ENCODE results near the gene ANKS3. TPM values are rescaled to one million over a fixed set of nuclear protein-coding genes. Genes with fewer than 3 reads are reported as not detected.
A peak's percentile ranks its signal among the peaks of the same experiment; 100 is the strongest.
"Not testable (repeated sequence)": the region's sequence is repeated elsewhere in the genome, so short reads cannot be mapped to it uniquely, and the experiment has no call there.

Gene ANKS3
- polyA plus RNA-seq, 2 donors = 9.3 to 26.8 TPM

DNA sequence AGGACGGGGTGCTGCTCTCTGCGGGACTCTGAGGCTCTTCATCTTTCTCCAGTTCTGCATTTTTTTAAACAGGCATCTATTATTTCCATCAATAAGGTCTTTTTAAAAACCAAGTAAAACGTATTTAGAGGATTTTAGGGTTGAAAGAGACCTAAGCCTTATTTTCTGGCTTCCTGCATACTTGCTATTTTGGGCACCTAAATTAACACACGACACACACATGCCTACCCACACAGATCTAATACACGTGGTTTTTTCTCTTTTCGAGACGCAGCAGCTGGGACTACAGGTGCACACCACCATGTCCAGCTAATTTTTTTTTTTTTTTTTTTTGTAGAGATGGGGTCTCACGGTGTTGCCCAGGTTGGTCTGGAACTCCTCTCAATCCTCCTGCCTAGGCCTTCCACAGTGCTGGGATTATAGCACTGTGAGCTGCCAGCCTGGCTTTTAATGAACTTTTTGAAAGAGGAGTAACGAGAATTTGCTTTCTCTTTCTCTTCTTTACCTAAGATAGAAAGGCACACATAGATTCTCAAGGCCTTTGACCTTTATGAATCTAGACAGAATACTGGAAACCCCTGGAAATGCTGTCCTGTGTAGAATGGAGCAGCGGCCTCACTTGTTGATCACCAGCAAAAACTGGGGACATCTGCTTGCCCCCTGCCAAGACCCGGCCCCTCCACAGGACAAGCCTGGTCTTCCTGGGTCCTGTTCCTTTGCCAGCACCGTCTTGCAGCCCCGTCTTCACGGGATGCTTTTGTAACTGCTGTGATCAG is 14.0 kb upstream of the ANKS3 start:
- Histone ChIP-seq H3K27ac (ENCODE audit: low read depth in 2 of 2, low read length in 1 of 2) (no peak overlapping the region), H3K36me3 (ENCODE audit: control insufficient read depth in 2 of 2, insufficient read depth in 2 of 2, low read length in 1 of 2) (peaks cover 6 to 23% of the 10 kb centered on the region in 2 donors), H3K4me3 (ENCODE audit: low read depth in 1 of 2, low read length in 2 of 2) (no peak overlapping the region), H3K27me3 (ENCODE audit: control insufficient read depth in 1 of 2, insufficient read depth in 2 of 2, low read length in 2 of 2) (no peaks in the 10 kb centered on the region), H3K9me3 (ENCODE audit: control insufficient read depth in 2 of 2, insufficient read depth in 1 of 2, low read depth in 1 of 2, low read length in 1 of 2) (no peaks in the 10 kb centered on the region), H3K4me1 (ENCODE audit: control insufficient read depth in 2 of 2, insufficient read depth in 2 of 2, low read length in 1 of 2) (peaks cover 0 to 7% of the 10 kb centered on the region in 2 donors)
- WGBS, 2 donors = 69 to 71% methylated on average over 14 of the region's 14 CpGs

GRCh38 chr16:4746991-4747574 is 13.0 kb upstream of the ANKS3 start:
- 47 to 55% methylated on average over 15 of the region's 15 CpGs for WGBS, 2 donors
- no peak overlapping the region for H3K27ac ChIP-seq (ENCODE audit: low read depth in 2 of 2, low read length in 1 of 2)
- H3K9me3 ChIP-seq (ENCODE audit: control insufficient read depth in 2 of 2, insufficient read depth in 1 of 2, low read depth in 1 of 2, low read length in 1 of 2) = no peaks in the 10 kb centered on the region
- H3K36me3 ChIP-seq (ENCODE audit: control insufficient read depth in 2 of 2, insufficient read depth in 2 of 2, low read length in 1 of 2) = peaks cover 6 to 13% of the 10 kb centered on the region in 2 donors
- peaks cover 0 to 7% of the 10 kb centered on the region in 2 donors for H3K4me1 ChIP-seq (ENCODE audit: control insufficient read depth in 2 of 2, insufficient read depth in 2 of 2, low read length in 1 of 2)
- no peaks in the 10 kb centered on the region for H3K27me3 ChIP-seq (ENCODE audit: control insufficient read depth in 1 of 2, insufficient read depth in 2 of 2, low read length in 2 of 2)
- H3K4me3 ChIP-seq (ENCODE audit: low read depth in 1 of 2, low read length in 2 of 2) = no peak overlapping the region

DNA sequence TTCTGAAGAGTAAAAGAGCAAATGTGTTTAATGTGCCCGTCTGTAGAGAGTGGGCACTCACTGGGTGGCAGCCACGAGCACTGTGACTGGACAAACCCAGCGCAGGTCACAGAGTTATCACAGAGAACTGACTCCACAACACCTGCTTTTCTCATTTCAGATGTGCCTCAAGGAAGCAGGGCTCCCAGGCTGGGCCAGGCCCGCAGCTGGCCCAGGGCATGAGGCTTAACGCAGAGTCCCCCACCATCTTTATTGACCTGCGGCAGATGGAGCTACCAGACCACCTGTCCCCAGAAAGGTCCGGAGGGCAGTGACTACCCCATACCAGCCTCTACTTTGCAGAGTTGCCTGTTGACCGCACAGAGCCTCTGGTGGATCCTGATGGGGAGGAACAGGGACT is 12.1 kb upstream of the ANKS3 start:
- WGBS, 2 donors = 87% methylated on average over 8 of the region's 8 CpGs
- Histone ChIP-seq H3K9me3 (ENCODE audit: control insufficient read depth in 2 of 2, insufficient read depth in 1 of 2, low read depth in 1 of 2, low read length in 1 of 2) (no peaks in the 10 kb centered on the region), H3K36me3 (ENCODE audit: control insufficient read depth in 2 of 2, insufficient read depth in 2 of 2, low read length in 1 of 2) (peaks cover 3 to 5% of the 10 kb centered on the region in 2 donors), H3K27ac (ENCODE audit: low read depth in 2 of 2, low read length in 1 of 2) (no peak overlapping the region), H3K27me3 (ENCODE audit: control insufficient read depth in 1 of 2, insufficient read depth in 2 of 2, low read length in 2 of 2) (no peaks in the 10 kb centered on the region), H3K4me3 (ENCODE audit: low read depth in 1 of 2, low read length in 2 of 2) (no peak overlapping the region), H3K4me1 (ENCODE audit: control insufficient read depth in 2 of 2, insufficient read depth in 2 of 2, low read length in 1 of 2) (peaks cover 0 to 7% of the 10 kb centered on the region in 2 donors)

- H3K9me3 ChIP-seq (ENCODE audit: control insufficient read depth in 2 of 2, insufficient read depth in 1 of 2, low read depth in 1 of 2, low read length in 1 of 2) = no peaks in the 10 kb centered on the region
- no peak overlapping the region for H3K27ac ChIP-seq (ENCODE audit: low read depth in 2 of 2, low read length in 1 of 2)
- peaks cover 0 to 7% of the 10 kb centered on the region in 2 donors for H3K4me1 ChIP-seq (ENCODE audit: control insufficient read depth in 2 of 2, insufficient read depth in 2 of 2, low read length in 1 of 2)
- no peaks in the 10 kb centered on the region for H3K36me3 ChIP-seq (ENCODE audit: control insufficient read depth in 2 of 2, insufficient read depth in 2 of 2, low read length in 1 of 2)
- no peak overlapping the region for H3K4me3 ChIP-seq (ENCODE audit: low read depth in 1 of 2, low read length in 2 of 2)
- 80 to 83% methylated on average over 3 of the region's 3 CpGs for WGBS, 2 donors
- no peaks in the 10 kb centered on the region for H3K27me3 ChIP-seq (ENCODE audit: control insufficient read depth in 1 of 2, insufficient read depth in 2 of 2, low read length in 2 of 2)
Observed at GRCh38 chr16:4745274-4745569, 11.2 kb upstream of the ANKS3 start.

DNA sequence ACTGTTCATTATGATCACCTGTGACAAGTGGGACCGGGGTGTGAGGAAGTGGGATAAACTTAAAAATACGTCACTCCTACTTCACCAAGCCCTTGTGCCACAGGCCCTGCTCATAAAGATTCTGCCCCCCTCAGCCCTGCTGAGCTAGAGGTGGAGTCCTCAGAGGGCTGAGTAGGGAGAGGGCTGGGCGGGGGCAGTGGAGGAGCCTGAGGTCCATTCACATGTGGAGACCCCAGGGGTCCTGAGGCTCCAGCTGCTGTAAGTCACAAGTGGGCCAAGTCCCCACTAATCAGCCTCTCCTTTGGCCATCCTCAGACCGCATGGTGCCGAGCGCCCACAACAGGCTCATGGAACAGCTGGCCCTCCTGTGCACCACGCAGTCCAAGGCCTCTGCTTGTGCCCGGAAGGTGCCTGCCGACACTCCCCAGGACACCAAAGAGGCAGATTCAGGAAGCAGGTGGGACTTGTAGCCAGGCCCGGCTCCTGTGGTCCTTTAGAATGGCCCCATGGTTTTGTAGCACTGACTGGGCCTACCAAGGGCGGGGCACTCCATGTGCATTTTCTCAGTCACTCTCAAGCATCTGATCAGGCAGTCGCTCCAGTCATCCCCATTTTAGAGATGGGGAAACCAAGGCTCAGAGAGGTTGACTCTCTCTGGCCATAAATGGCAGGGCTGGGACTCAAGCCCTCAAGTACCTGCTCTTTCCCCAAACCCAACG is 10.6 kb upstream of the ANKS3 start:
- Histone ChIP-seq H3K27me3 (ENCODE audit: control insufficient read depth in 1 of 2, insufficient read depth in 2 of 2, low read length in 2 of 2) (no peaks in the 10 kb centered on the region), H3K27ac (ENCODE audit: low read depth in 2 of 2, low read length in 1 of 2) (no peak overlapping the region), H3K9me3 (ENCODE audit: control insufficient read depth in 2 of 2, insufficient read depth in 1 of 2, low read depth in 1 of 2, low read length in 1 of 2) (no peaks in the 10 kb centered on the region), H3K4me1 (ENCODE audit: control insufficient read depth in 2 of 2, insufficient read depth in 2 of 2, low read length in 1 of 2) (peaks cover 0 to 7% of the 10 kb centered on the region in 2 donors), H3K4me3 (ENCODE audit: low read depth in 1 of 2, low read length in 2 of 2) (no peak overlapping the region), H3K36me3 (ENCODE audit: control insufficient read depth in 2 of 2, insufficient read depth in 2 of 2, low read length in 1 of 2) (no peaks in the 10 kb centered on the region)
- 74 to 77% methylated on average over 13 of the region's 13 CpGs for WGBS, 2 donors

DNA sequence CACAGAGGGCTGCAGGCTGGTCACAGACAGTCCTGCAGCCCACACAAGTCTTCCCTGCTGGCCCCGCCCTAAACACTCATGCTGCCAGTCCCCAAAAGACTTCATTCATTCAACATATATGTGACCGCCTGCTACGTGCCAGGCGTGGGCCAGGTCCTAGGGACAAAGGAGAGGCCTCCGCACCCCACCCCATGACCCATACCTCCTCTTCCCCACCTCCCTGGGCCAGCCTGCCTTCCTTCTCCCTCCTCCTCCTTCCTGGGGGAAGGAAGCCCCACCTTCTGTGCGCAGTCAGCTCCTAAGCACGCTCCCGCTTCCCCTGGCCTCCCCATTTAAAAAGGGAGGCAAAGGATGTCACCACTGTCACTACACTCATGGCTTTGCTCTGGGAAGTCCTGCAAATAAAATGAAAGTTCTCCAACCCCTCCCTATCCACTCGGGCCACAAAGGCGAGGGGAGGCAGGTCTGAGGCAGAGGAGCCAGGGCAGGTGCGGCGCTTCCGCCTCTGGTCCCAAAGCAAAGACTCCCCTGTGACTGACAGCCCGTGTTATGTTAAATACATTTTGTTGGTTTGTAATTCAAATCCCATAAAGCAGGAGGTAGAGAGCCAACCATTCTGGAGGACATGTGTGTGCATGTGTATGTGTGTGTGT is 9.3 kb upstream of the ANKS3 start:
- Histone ChIP-seq H3K36me3 (ENCODE audit: control insufficient read depth in 2 of 2, insufficient read depth in 2 of 2, low read length in 1 of 2) (no peaks in the 10 kb centered on the region), H3K27ac (ENCODE audit: low read depth in 2 of 2, low read length in 1 of 2) (peak overlapping the region; percentile 25 to 67), H3K4me3 (ENCODE audit: low read depth in 1 of 2, low read length in 2 of 2) (peak overlapping the region; percentile 2 to 31), H3K9me3 (ENCODE audit: control insufficient read depth in 2 of 2, insufficient read depth in 1 of 2, low read depth in 1 of 2, low read length in 1 of 2) (no peaks in the 10 kb centered on the region), H3K27me3 (ENCODE audit: control insufficient read depth in 1 of 2, insufficient read depth in 2 of 2, low read length in 2 of 2) (no peaks in the 10 kb centered on the region), H3K4me1 (ENCODE audit: control insufficient read depth in 2 of 2, insufficient read depth in 2 of 2, low read length in 1 of 2) (peaks cover 0 to 7% of the 10 kb centered on the region in 2 donors)
- 28 to 29% methylated on average over 14 of the region's 14 CpGs for WGBS, 2 donors

DNA sequence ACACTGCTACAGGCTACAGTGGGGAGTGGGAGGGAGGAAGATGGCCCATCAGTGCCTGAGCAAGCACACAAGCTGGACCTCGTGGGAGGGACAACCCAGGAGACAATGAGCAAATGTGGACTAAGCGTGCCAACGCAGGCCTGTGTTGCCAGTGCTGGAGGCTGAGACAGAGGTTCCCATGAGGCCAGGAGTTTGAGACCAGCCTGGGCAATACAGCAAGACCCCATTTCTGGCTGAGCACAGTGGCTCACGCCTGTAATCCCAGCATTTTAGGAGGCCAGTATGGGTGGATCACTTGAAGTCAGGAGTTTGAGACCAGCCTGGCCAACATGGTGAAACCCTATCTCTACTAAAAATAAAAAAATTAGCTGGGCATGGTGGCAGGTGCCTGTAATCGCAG is 4.3 kb upstream of the ANKS3 start:
- not testable (repeated sequence) for H3K36me3 ChIP-seq (ENCODE audit: control insufficient read depth in 2 of 2, insufficient read depth in 2 of 2, low read length in 1 of 2); H3K27ac ChIP-seq (ENCODE audit: low read depth in 2 of 2, low read length in 1 of 2); H3K9me3 ChIP-seq (ENCODE audit: control insufficient read depth in 2 of 2, insufficient read depth in 1 of 2, low read depth in 1 of 2, low read length in 1 of 2); H3K27me3 ChIP-seq (ENCODE audit: control insufficient read depth in 1 of 2, insufficient read depth in 2 of 2, low read length in 2 of 2); H3K4me3 ChIP-seq (ENCODE audit: low read depth in 1 of 2, low read length in 2 of 2); H3K4me1 ChIP-seq (ENCODE audit: control insufficient read depth in 2 of 2, insufficient read depth in 2 of 2, low read length in 1 of 2)
- 74 to 79% methylated on average over 5 of the region's 5 CpGs for WGBS, 2 donors

DNA sequence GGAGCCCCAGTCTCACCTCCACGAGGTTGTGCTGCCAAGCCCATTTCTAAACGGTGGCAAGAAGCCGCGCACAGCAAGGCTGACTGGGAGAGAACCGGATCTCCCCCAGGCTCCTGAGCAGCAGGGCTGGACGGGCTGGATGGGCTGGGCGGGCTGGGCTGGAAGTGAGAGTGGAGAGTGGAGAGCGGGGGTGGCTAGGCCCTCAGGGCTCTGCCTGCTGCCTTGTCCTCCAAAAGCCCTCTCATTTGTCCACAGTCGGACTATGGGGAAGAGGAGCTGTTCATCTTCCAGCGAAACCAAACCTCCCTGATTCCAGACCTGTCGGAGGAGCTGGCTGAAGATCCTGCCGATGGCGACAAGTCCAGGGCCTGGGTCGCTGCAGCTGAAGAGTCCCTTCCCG is 3.5 kb upstream of the ANKS3 start:
- Histone ChIP-seq H3K36me3 (ENCODE audit: control insufficient read depth in 2 of 2, insufficient read depth in 2 of 2, low read length in 1 of 2) (no peaks in the 10 kb centered on the region), H3K27ac (ENCODE audit: low read depth in 2 of 2, low read length in 1 of 2) (no peak overlapping the region), H3K27me3 (ENCODE audit: control insufficient read depth in 1 of 2, insufficient read depth in 2 of 2, low read length in 2 of 2) (no peaks in the 10 kb centered on the region), H3K4me3 (ENCODE audit: low read depth in 1 of 2, low read length in 2 of 2) (no peak overlapping the region), H3K4me1 (ENCODE audit: control insufficient read depth in 2 of 2, insufficient read depth in 2 of 2, low read length in 1 of 2) (peaks cover 0 to 6% of the 10 kb centered on the region in 2 donors), H3K9me3 (ENCODE audit: control insufficient read depth in 2 of 2, insufficient read depth in 1 of 2, low read depth in 1 of 2, low read length in 1 of 2) (no peaks in the 10 kb centered on the region)
- 78% methylated on average over 15 of the region's 15 CpGs for WGBS, 2 donors

DNA sequence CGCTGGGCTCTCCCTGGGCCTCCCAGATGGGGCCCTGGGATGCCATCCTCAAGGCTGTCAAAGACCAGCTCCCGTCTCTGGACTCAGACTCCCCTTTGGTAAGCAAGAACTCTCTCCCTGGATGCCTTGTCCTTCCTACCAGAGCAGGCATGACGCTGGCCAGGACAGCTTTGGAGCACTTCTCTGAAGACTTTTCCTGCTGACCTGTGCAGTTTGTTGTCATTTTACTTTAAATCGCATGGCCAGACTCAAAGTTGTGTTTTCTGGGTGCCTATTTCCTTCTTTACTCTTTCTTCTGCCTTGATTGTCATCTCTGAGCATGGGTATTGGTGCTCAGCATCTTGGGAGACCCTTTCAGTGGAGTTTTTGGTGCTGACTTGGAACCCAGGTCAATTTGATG is 2.5 kb upstream of the ANKS3 start:
- Histone ChIP-seq H3K36me3 (ENCODE audit: control insufficient read depth in 2 of 2, insufficient read depth in 2 of 2, low read length in 1 of 2) (no peaks in the 10 kb centered on the region), H3K4me1 (ENCODE audit: control insufficient read depth in 2 of 2, insufficient read depth in 2 of 2, low read length in 1 of 2) (peaks cover 0 to 6% of the 10 kb centered on the region in 2 donors), H3K27me3 (ENCODE audit: control insufficient read depth in 1 of 2, insufficient read depth in 2 of 2, low read length in 2 of 2) (no peaks in the 10 kb centered on the region), H3K9me3 (ENCODE audit: control insufficient read depth in 2 of 2, insufficient read depth in 1 of 2, low read depth in 1 of 2, low read length in 1 of 2) (no peaks in the 10 kb centered on the region), H3K27ac (ENCODE audit: low read depth in 2 of 2, low read length in 1 of 2) (no peak overlapping the region), H3K4me3 (ENCODE audit: low read depth in 1 of 2, low read length in 2 of 2) (no peak overlapping the region)
- 84 to 86% methylated on average over 4 of the region's 4 CpGs for WGBS, 2 donors

Data from esophagus (tissue), 2 donors.